ENCODE results near the gene PLPPR1.

- TF ChIP-seq, protein P1, sequence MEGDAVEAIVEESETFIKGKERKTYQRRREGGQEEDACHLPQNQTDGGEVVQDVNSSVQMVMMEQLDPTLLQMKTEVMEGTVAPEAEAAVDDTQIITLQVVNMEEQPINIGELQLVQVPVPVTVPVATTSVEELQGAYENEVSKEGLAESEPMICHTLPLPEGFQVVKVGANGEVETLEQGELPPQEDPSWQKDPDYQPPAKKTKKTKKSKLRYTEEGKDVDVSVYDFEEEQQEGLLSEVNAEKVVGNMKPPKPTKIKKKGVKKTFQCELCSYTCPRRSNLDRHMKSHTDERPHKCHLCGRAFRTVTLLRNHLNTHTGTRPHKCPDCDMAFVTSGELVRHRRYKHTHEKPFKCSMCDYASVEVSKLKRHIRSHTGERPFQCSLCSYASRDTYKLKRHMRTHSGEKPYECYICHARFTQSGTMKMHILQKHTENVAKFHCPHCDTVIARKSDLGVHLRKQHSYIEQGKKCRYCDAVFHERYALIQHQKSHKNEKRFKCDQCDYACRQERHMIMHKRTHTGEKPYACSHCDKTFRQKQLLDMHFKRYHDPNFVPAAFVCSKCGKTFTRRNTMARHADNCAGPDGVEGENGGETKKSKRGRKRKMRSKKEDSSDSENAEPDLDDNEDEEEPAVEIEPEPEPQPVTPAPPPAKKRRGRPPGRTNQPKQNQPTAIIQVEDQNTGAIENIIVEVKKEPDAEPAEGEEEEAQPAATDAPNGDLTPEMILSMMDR (IDR thresholded peaks at IDR 0.05; ENCODE audit: extremely low read depth in 1 of 2, insufficient read depth in 1 of 2, low read depth in 1 of 2, low read length in 2 of 2), result no peak
- TF ChIP-seq JUN (IDR thresholded peaks at IDR 0.05; ENCODE audit: borderline replicate concordance, insufficient read depth, insufficient read length, low read depth) (no peak), MYC (IDR thresholded peaks at IDR 0.05; ENCODE audit: low read depth, low read length) (no peak), POLR2A (IDR thresholded peaks at IDR 0.05; ENCODE audit: low read depth, low read length) (no peak)
Measured at GRCh38 chr9:101350285-101350684, 321.8 kb downstream of the PLPPR1 start.
